ENCODE data around the gene CD1C.

DNA sequence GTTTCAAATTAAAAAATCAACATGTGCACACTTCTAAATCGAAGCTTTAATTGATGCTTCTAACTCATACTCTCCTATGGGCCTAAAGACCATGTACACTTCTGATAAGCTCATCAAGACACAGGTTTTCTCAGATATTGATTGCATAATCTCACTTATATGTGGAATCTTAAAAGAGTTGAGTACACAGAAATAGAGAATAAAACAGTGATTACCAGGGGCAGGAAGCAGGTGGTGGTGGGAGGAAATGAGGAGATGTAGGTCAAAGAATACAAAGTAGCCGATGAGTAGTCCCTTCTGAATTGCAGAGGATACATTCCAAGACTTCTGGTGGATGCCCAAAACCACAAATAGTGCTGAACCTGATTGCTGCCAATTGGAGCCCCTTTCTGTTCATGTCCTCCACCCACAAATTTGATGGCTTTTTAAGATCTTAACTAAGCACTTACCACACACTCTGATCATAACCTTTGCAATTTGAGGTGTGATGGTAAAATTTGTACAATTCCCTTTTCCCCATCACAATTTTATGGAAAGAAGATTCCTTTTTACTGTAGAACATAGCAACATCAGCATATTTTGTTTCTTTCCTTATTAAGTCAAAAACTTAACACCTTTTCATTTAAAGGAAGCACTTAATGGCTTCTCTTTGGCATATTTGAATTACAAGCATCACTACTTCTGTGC lies 44.9 kb downstream of the CD1C start:
- TF ChIP-seq, protein P1, sequence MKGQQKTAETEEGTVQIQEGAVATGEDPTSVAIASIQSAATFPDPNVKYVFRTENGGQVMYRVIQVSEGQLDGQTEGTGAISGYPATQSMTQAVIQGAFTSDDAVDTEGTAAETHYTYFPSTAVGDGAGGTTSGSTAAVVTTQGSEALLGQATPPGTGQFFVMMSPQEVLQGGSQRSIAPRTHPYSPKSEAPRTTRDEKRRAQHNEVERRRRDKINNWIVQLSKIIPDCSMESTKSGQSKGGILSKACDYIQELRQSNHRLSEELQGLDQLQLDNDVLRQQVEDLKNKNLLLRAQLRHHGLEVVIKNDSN (IDR thresholded peaks at IDR 0.05): no peak
- TF ChIP-seq TAF1 (IDR thresholded peaks at IDR 0.05; ENCODE audit: low read depth): no peak
- TF ChIP-seq YY1 (IDR thresholded peaks at IDR 0.05; ENCODE audit: low read depth): no peak
- TF ChIP-seq, protein P2, sequence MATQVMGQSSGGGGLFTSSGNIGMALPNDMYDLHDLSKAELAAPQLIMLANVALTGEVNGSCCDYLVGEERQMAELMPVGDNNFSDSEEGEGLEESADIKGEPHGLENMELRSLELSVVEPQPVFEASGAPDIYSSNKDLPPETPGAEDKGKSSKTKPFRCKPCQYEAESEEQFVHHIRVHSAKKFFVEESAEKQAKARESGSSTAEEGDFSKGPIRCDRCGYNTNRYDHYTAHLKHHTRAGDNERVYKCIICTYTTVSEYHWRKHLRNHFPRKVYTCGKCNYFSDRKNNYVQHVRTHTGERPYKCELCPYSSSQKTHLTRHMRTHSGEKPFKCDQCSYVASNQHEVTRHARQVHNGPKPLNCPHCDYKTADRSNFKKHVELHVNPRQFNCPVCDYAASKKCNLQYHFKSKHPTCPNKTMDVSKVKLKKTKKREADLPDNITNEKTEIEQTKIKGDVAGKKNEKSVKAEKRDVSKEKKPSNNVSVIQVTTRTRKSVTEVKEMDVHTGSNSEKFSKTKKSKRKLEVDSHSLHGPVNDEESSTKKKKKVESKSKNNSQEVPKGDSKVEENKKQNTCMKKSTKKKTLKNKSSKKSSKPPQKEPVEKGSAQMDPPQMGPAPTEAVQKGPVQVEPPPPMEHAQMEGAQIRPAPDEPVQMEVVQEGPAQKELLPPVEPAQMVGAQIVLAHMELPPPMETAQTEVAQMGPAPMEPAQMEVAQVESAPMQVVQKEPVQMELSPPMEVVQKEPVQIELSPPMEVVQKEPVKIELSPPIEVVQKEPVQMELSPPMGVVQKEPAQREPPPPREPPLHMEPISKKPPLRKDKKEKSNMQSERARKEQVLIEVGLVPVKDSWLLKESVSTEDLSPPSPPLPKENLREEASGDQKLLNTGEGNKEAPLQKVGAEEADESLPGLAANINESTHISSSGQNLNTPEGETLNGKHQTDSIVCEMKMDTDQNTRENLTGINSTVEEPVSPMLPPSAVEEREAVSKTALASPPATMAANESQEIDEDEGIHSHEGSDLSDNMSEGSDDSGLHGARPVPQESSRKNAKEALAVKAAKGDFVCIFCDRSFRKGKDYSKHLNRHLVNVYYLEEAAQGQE (IDR thresholded peaks at IDR 0.05; ENCODE audit: low read depth): no peak
